ENCODE results near the gene TMEM271. TPM values are rescaled to one million over a fixed set of nuclear protein-coding genes. Genes with fewer than 3 reads are reported as not detected.

TMEM271 gene
- total RNA-seq, 4 donors from 2014 or later: 0.17 to 3.6 (median 2.1) TPM

DNA sequence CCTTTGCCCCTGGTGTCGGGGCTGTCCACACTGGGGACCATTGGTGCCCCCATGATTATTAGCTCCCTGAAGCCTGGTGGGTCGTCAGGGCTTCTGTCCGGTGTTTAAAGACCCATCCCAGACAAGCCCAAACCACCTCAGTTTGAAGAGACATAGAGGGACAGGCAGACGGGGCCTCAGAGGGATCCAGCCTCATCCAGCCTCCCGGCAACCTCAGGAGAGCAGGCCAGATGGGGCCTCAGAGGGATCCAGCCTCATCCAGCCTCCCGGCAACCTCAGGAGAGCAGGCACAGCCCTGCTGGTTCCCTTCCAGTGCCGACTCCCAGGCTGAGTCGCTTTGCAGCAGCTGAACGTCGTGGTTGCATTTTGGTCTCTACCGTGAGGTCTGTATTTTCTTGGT is 45.0 kb downstream of the TMEM271 start:
- 72 to 76% methylated on average over 11 of the region's 11 CpGs for WGBS, 2 donors
- intact Hi-C loops (cut with DNase I; ENCODE audit: low total_unique reads): no loop called here
- TF ChIP-seq CTCF (IDR thresholded peaks at IDR 0.05) (no peak), POLR2A (IDR thresholded peaks at IDR 0.05) (no peak)

DNA sequence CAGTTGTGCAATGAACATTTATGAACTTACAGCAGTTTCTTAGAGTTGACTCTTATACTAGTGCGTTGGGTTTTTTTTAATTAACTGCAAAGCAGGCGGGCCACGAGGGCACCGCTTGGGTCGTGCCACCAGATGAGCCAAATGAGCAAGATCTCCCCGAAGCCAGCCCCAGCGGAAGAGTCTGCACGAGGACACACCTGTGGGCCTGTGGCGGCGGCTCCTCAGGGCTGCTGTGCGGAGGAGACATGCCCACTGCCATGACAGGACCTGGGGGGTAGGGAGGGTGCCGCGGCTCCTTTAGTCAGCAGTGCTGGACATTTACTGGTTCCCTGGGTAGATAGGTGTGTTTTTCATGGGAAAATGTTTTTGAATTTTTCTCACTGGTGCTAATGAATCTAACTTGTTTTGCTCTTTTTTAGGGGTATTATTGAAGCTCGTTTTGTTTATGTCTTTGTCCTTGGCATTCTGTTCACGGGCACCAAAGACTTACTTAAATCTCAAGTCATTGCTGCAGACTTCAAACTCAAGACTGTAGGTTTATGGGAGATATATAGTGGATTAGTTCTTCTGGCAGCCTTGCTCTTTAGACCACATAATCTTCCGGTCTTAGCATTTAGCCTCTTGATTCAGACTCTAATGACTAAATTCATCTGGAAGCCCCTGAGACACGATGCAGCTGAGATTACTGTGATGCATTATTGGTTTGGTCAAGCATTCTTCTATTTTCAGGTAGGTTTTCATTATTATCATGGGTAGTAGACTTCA is 45.9 kb downstream of the TMEM271 start:
- intact Hi-C loops (cut with DNase I; ENCODE audit: low total_unique reads): no loop called here
- TF ChIP-seq CTCF (IDR thresholded peaks at IDR 0.05) (no peak), POLR2A (IDR thresholded peaks at IDR 0.05) (no peak)

More for the DNA sequence above, 45.0 kb downstream of the TMEM271 start:
- DNase-seq (ENCODE audit: low spot score in 2 of 2): peak in 1 of 2 donors; percentile 59
- no peak overlapping the region for H3K4me3 ChIP-seq (ENCODE audit: low read depth, poor library complexity, severe bottlenecking)

GRCh38 chr4:529563-529962 is 46.5 kb downstream of the TMEM271 start:
- intact Hi-C loops (cut with DNase I; ENCODE audit: low total_unique reads): no loop called here
- TF ChIP-seq POLR2A (IDR thresholded peaks at IDR 0.05): no peak
- TF ChIP-seq CTCF (IDR thresholded peaks at IDR 0.05): no peak
- H3K4me3 ChIP-seq (ENCODE audit: low read depth, poor library complexity, severe bottlenecking): no peak overlapping the region
- DNase-seq (ENCODE audit: low spot score in 2 of 2): no peak
- WGBS, 2 donors: 87 to 94% methylated on average over 8 of the region's 8 CpGs

More for the DNA sequence above, 45.9 kb downstream of the TMEM271 start:
- no peak for DNase-seq (ENCODE audit: low spot score in 2 of 2)
- WGBS, 2 donors: 86 to 88% methylated on average over 17 of the region's 17 CpGs
- H3K4me3 ChIP-seq (ENCODE audit: low read depth, poor library complexity, severe bottlenecking): no peak overlapping the region

- DNase-seq (ENCODE audit: low spot score in 2 of 2): no peak
Observed at GRCh38 chr4:528835-529234, 47.3 kb downstream of the TMEM271 start.

DNA sequence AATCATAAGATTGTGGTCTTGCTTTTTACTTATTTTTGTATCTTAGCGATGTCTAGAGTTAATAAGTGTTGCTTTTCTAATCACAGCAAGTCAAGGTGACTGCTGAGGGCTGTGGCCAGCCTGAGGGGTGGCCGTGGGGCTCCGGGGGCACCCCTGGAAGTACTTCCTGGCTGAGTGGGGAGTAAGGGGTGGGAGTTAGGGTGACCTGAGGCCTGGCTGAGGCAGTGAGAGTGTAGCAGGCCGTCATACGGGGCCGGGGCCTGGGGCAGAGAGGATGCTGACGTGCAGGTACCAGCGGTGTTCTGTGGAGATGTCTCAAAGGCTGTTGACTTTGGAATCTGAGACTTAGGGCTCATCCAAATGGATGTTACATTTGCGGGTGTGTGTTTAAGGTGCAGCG is 47.8 kb downstream of the TMEM271 start:
- intact Hi-C loops (cut with DNase I; ENCODE audit: low total_unique reads): no loop called here
- 87 to 94% methylated on average over 10 of the region's 10 CpGs for WGBS, 2 donors
- no peak for DNase-seq (ENCODE audit: low spot score in 2 of 2)
- no peak for TF ChIP-seq CTCF (IDR thresholded peaks at IDR 0.05)
- no peak for TF ChIP-seq POLR2A (IDR thresholded peaks at IDR 0.05)
- no peak overlapping the region for H3K4me3 ChIP-seq (ENCODE audit: low read depth, poor library complexity, severe bottlenecking)

More at GRCh38 chr4:528835-529234, 47.3 kb downstream of the TMEM271 start:
- 91 to 92% methylated on average over 9 of the region's 9 CpGs for WGBS, 2 donors
- intact Hi-C loops (cut with DNase I; ENCODE audit: low total_unique reads): no loop called here
- H3K4me3 ChIP-seq (ENCODE audit: low read depth, poor library complexity, severe bottlenecking): no peak overlapping the region
- TF ChIP-seq POLR2A (IDR thresholded peaks at IDR 0.05): no peak
- TF ChIP-seq CTCF (IDR thresholded peaks at IDR 0.05): no peak
